HepG2 (cell line): ENCODE results near the gene MYADML2. TPM values are rescaled to one million over a fixed set of nuclear protein-coding genes. Genes with fewer than 3 reads are reported as not detected.

Source experiments
- ATAC-seq: fragments of 200-7000 bp; cut with Tn5 transposase; 3 replicates; pipeline ENCODE4 v1.9.1; 2020; ENCODE audit warnings: mild to moderate bottlenecking, moderate library complexity
- BruUV-seq: library from RNA; stranded (reverse); fragments of 400-500 nt; replicated peaks from 2 replicates; lab custom pipeline; 2021; lab: Mats Ljungman, UMichigan
- CTCF ChIA-PET: fragments of 300-600 bp; formaldehyde crosslinking; extraction: SDS; loops from one replicate; lab custom pipeline; 2021; ENCODE audit warnings: low total read pairs, inconsistent platforms, low intra/inter-chr PET ratio; lab: Yijun Ruan, JAX
- POLR2A ChIA-PET: fragments of 350-600 bp; sonication (Branson Sonifier 250); formaldehyde crosslinking; loops from one replicate; lab custom pipeline; 2020; ENCODE audit warnings: antibody characterized with exemption, inconsistent platforms; lab: Yijun Ruan, JAX
- DNase-seq: peaks from one replicate; pipeline ENCODE4 v3.0.0-alpha.2; 2015; ENCODE audit warnings: low spot score
- FAIRE-seq: peaks from 3 replicates; lab custom pipeline; 2011; peaks lifted over from hg19 to GRCh38; lab: Jason Lieb, UNC
- H2AFZ ChIP-seq: one replicate; pipeline ENCODE4 v1.6.1; 2011; ENCODE audit warnings: low read length, inconsistent platforms
- H3K27ac ChIP-seq: fragments of 300-600 bp; 3 replicates; pipeline ENCODE4 v1.8.0; 2011; ENCODE audit warnings: mixed run types, mild to moderate bottlenecking, mixed read lengths, low read length, inconsistent platforms; ENCODE audit not compliant: insufficient read depth; ENCODE audit errors: extremely low read length
- H3K27me3 ChIP-seq, 2 experiments: fragments of 200-600 bp in 1 of 2; 2 replicates in 1 of 2; 3 replicates in 1 of 2; pipeline versions ENCODE4 v1.6.0 to v1.8.0; 2011; ENCODE audit warnings: low read length in 2 of 2, mild to moderate bottlenecking in 2 of 2, moderate library complexity in 2 of 2, inconsistent platforms in 1 of 2; ENCODE audit not compliant: insufficient read depth in 2 of 2, control insufficient read depth in 1 of 2
- H3K36me3 ChIP-seq, 2 experiments: fragments of 200-600 bp in 1 of 2; replicated peaks in 1 of 2; 2 replicates in 1 of 2; 3 replicates in 1 of 2; pipeline versions ENCODE4 v1.5.1 to v1.8.0; 2011; ENCODE audit warnings: low read length in 2 of 2, inconsistent platforms in 1 of 2; ENCODE audit not compliant: insufficient read depth in 2 of 2, control insufficient read depth in 1 of 2
- H3K4me1 ChIP-seq: 2 replicates; pipeline ENCODE4 v1.5.1; 2012; ENCODE audit warnings: low read length, inconsistent platforms; ENCODE audit not compliant: insufficient read depth
- H3K4me2 ChIP-seq: 2 replicates; pipeline ENCODE4 v1.6.0; 2011; ENCODE audit warnings: low read depth, low read length, inconsistent platforms
- H3K4me3 ChIP-seq, 3 experiments: fragments of 200-600 bp in 1 of 3; sonication (generic), shearing (Covaris generic) in 1 of 3; replicated peaks in 1 of 3; 2 replicates each; pipeline ENCODE4 v1.5.1; 2011 to 2016; ENCODE audit warnings: low read length in 3 of 3, inconsistent platforms in 2 of 3, low read depth in 2 of 3, mild to moderate bottlenecking in 2 of 3, control low read depth in 1 of 3, mixed read lengths in 1 of 3; ENCODE audit not compliant: insufficient read depth in 1 of 3
- H3K79me2 ChIP-seq: one replicate; pipeline ENCODE4 v1.6.1; 2011; ENCODE audit warnings: low read length, inconsistent platforms; ENCODE audit not compliant: insufficient read depth
- H3K9ac ChIP-seq: 2 replicates; pipeline ENCODE4 v1.6.0; 2011; ENCODE audit warnings: mild to moderate bottlenecking, low read depth, low read length, inconsistent platforms; ENCODE audit not compliant: insufficient read depth
- H3K9me3 ChIP-seq: 2 replicates; pipeline ENCODE4 v1.5.1; 2012; ENCODE audit warnings: mild to moderate bottlenecking, low read length
- H4K20me1 ChIP-seq: 2 replicates; pipeline ENCODE4 v1.6.0; 2011; ENCODE audit warnings: inconsistent platforms, mild to moderate bottlenecking, low read length, moderate library complexity; ENCODE audit not compliant: insufficient read depth
- AGO1 ChIP-seq: fragments of 200-400 bp; formaldehyde crosslinking; IDR thresholded peaks from 2 replicates; pipeline ENCODE4 v1.6.1; 2017; ENCODE audit warnings: mild to moderate bottlenecking, low read depth, low read length, moderate library complexity; ENCODE audit not compliant: poor library complexity, severe bottlenecking
- AGO2 ChIP-seq: fragments of 200-400 bp; formaldehyde crosslinking; optimal IDR thresholded peaks from 2 replicates; pipeline ENCODE3; 2017; ENCODE audit warnings: mild to moderate bottlenecking, low read depth, low read length, moderate library complexity
- ARNT2 ChIP-seq: sonication (generic); formaldehyde crosslinking; IDR thresholded peaks from 2 replicates; pipeline ENCODE4 v1.8.0; 2022; ENCODE audit warnings: mild to moderate bottlenecking, low read depth, missing genetic modification reagents, moderate library complexity
- CEBPG ChIP-seq: IDR thresholded peaks from 2 replicates; pipeline ENCODE4 v1.6.1; 2016
- HNRNPH1 ChIP-seq: fragments of 200-400 bp; formaldehyde crosslinking; optimal IDR thresholded peaks from 2 replicates; pipeline ENCODE3; 2017; ENCODE audit warnings: mild to moderate bottlenecking, low read depth, low read length
- HNRNPL ChIP-seq: fragments of 200-400 bp; formaldehyde crosslinking; IDR thresholded peaks from 2 replicates; pipeline ENCODE4 v1.6.1; 2017; ENCODE audit warnings: mild to moderate bottlenecking, low read depth, low read length
- NFIB ChIP-seq: sonication (generic); formaldehyde crosslinking; IDR thresholded peaks from 2 replicates; pipeline ENCODE4 v1.9.0; 2021; ENCODE audit warnings: missing genetic modification reagents, mild to moderate bottlenecking, borderline replicate concordance
- POLR2G ChIP-seq: fragments of 200-400 bp; formaldehyde crosslinking; IDR thresholded peaks from 2 replicates; pipeline ENCODE4 v1.6.1; 2018; ENCODE audit warnings: mild to moderate bottlenecking, low read depth, low read length, moderate library complexity
- THYN1 ChIP-seq: sonication (generic); formaldehyde crosslinking; IDR thresholded peaks from 2 replicates; pipeline ENCODE4 v1.8.1; 2023; ENCODE audit warnings: low read depth, mild to moderate bottlenecking, moderate library complexity, missing genetic modification reagents, borderline replicate concordance
- U2AF1 ChIP-seq: fragments of 200-400 bp; formaldehyde crosslinking; optimal IDR thresholded peaks from 2 replicates; pipeline ENCODE3; 2017; ENCODE audit warnings: mild to moderate bottlenecking, low read depth, low read length
- ZNF3 ChIP-seq: IDR thresholded peaks from 2 replicates; pipeline ENCODE4 v1.7.0; 2017; ENCODE audit warnings: inconsistent platforms
- ZNF367 ChIP-seq: sonication (generic); formaldehyde crosslinking; IDR thresholded peaks from 2 replicates; pipeline ENCODE4 v1.4.0; 2020; ENCODE audit warnings: missing genetic modification reagents, borderline replicate concordance
- ZNF44 ChIP-seq: sonication (generic); formaldehyde crosslinking; IDR thresholded peaks from 2 replicates; pipeline ENCODE4 v1.5.1; 2020; ENCODE audit warnings: mild to moderate bottlenecking, missing genetic modification reagents
- ZNF616 ChIP-seq: sonication (generic); formaldehyde crosslinking; IDR thresholded peaks from 2 replicates; pipeline ENCODE4 v1.5.0; 2020; ENCODE audit warnings: low read depth, mild to moderate bottlenecking, missing genetic modification reagents
- WGBS: methylation state at CpG from one replicate; pipeline ENCODE4 v1.1.6; 2017; ENCODE audit warnings: low lambda C conversion rate; 5-methylcytosine and 5-hydroxymethylcytosine counted together
- in situ Hi-C: cut with HindIII; loops from 2 replicates; pipeline ENCODE4 v1.10.0; 2017; ENCODE audit warnings: low pct_unique_long_range_greater_than_20kb; ENCODE audit not compliant: extremely low pct_ligation_motif_present
- intact Hi-C: fragments of 100-400 bp; cut with micrococcal nuclease; formaldehyde crosslinking; loops from one replicate; pipeline ENCODE4 v1.10.0; 2022; ENCODE audit not compliant: unreplicated experiment
- polyA plus RNA-seq, 8 experiments: library from polyadenylated mRNA; depleted of rRNA in 3 of 8; stranded (reverse) in 7 of 8; unstranded in 1 of 8; fragments of >200 nt; fragmentation: Illumina TruSeq in 4 of 8; extraction: Trizol in 4 of 8; gene quantifications; 2 replicates each; pipeline versions ENCODE4 v1.2.1 to v1.2.3, GENCODE V29; 2011 to 2016; ENCODE audit warnings: low read depth in 4 of 8, missing spikeins in 1 of 8, mixed read lengths in 1 of 8; ENCODE audit not compliant: insufficient read depth in 1 of 8
- total RNA-seq, 5 experiments: library from RNA; depleted of rRNA; stranded (reverse); fragments of >200 nt; fragmentation: Illumina TruSeq; extraction: Trizol; gene quantifications; 2 replicates each; pipeline ENCODE4 v1.2.3, GENCODE V29; 2016; ENCODE audit warnings: low read depth in 1 of 5
- TF ChIP-seq, protein P1 (sequence below): sonication (generic); formaldehyde crosslinking; IDR thresholded peaks from 2 replicates; pipeline ENCODE4 v1.5.1; 2020; ENCODE audit warnings: mild to moderate bottlenecking, missing genetic modification reagents, moderate library complexity
- TF ChIP-seq, protein P2 (sequence below): sonication (generic); formaldehyde crosslinking; IDR thresholded peaks from 2 replicates; pipeline ENCODE4 v1.5.0; 2020; ENCODE audit warnings: mild to moderate bottlenecking, missing genetic modification reagents

Gene MYADML2
- total and polyA plus RNA-seq, 2 of the 13 experiments (the other 11 are each of a cell fraction or from before 2014, with no cell fraction given) = not detected

DNA sequence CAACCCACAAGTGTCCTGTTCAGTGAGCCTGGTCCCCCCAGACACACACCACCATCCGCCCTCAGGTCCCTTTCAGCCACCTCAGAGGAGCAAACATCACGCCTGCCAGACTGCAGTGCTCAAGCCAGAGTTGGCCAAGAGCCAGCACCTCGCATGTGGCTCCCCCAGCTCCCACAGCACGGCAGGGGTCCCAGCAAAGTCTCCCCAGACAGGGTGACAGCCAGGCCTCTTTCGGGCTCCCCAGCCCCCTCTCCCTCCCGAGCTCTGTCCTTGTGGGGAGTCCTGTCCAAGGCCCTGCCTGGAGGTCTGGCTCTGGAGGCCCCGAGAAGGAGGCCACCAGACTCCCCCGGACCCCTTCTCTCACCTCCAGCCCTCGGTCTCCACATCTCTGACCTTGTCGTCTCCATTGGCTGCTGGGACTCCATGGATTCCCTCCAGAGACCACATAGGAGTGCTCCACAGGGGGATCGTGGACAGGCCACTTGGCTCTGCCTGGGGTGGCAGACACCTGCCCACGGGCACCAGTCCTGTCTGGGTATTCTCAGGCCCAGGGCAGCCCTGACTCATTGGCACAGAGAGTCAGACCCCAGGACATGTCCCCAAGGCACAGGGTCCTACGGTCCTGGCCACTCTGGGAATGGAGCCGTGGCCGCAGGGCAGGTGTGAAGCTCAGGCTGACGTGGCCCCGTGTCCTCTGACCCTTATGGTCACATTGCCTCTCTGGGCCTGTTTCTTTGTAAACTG lies 1.8 kb upstream of the MYADML2 start:
- ATAC-seq (peak; percentile 19), DNase-seq (no peak), FAIRE-seq (no peak)
- peaks cover 0 to 3% of the 10 kb centered on the region in 2 experiments; a peak in 3 of 5 replicates for H3K36me3 ChIP-seq
- H2AFZ ChIP-seq = no peak overlapping the region
- no peaks in the 10 kb centered on the region for H3K27me3 ChIP-seq
- no peaks in the 10 kb centered on the region for H3K9me3 ChIP-seq
- H3K4me3 ChIP-seq = no peak overlapping the region
- no peak overlapping the region for H3K27ac ChIP-seq
- WGBS = 70% methylated on average over 12 of the region's 17 CpGs
- H3K4me2 ChIP-seq = no peak overlapping the region
- CTCF ChIA-PET = no interaction called here
- POLR2A ChIA-PET = interaction anchor here (0.8 to 9.7 kb wide), 9 partner anchors 9 to 51 kb away, joined by 3 to 136 read pairs (median 3); partner anchors contain the start of gene PYCR1
- peaks cover 46% of the 10 kb centered on the region for H3K4me1 ChIP-seq
- no TSS peak for BruUV-seq
- no peaks in the 10 kb centered on the region for H3K79me2 ChIP-seq
- intact Hi-C loops = no loop called here
- in situ Hi-C loops = no loop called here
- H4K20me1 ChIP-seq = peaks cover 3% of the 10 kb centered on the region; the same call in 1 of the 2 replicates
- no peak overlapping the region for H3K9ac ChIP-seq
- TF ChIP-seq, protein P1, sequence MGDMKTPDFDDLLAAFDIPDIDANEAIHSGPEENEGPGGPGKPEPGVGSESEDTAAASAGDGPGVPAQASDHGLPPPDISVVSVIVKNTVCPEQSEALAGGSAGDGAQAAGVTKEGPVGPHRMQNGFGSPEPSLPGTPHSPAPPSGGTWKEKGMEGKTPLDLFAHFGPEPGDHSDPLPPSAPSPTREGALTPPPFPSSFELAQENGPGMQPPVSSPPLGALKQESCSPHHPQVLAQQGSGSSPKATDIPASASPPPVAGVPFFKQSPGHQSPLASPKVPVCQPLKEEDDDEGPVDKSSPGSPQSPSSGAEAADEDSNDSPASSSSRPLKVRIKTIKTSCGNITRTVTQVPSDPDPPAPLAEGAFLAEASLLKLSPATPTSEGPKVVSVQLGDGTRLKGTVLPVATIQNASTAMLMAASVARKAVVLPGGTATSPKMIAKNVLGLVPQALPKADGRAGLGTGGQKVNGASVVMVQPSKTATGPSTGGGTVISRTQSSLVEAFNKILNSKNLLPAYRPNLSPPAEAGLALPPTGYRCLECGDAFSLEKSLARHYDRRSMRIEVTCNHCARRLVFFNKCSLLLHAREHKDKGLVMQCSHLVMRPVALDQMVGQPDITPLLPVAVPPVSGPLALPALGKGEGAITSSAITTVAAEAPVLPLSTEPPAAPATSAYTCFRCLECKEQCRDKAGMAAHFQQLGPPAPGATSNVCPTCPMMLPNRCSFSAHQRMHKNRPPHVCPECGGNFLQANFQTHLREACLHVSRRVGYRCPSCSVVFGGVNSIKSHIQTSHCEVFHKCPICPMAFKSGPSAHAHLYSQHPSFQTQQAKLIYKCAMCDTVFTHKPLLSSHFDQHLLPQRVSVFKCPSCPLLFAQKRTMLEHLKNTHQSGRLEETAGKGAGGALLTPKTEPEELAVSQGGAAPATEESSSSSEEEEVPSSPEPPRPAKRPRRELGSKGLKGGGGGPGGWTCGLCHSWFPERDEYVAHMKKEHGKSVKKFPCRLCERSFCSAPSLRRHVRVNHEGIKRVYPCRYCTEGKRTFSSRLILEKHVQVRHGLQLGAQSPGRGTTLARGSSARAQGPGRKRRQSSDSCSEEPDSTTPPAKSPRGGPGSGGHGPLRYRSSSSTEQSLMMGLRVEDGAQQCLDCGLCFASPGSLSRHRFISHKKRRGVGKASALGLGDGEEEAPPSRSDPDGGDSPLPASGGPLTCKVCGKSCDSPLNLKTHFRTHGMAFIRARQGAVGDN (CRISPR knock-in tag) = peak; percentile 24
- TF ChIP-seq ZNF3 (CRISPR knock-in tag) = no peak
- no peak for TF ChIP-seq NFIB (CRISPR knock-in tag)
- no peak for TF ChIP-seq THYN1 (CRISPR knock-in tag)
- no peak for TF ChIP-seq ZNF367 (CRISPR knock-in tag)
- TF ChIP-seq, protein P2, sequence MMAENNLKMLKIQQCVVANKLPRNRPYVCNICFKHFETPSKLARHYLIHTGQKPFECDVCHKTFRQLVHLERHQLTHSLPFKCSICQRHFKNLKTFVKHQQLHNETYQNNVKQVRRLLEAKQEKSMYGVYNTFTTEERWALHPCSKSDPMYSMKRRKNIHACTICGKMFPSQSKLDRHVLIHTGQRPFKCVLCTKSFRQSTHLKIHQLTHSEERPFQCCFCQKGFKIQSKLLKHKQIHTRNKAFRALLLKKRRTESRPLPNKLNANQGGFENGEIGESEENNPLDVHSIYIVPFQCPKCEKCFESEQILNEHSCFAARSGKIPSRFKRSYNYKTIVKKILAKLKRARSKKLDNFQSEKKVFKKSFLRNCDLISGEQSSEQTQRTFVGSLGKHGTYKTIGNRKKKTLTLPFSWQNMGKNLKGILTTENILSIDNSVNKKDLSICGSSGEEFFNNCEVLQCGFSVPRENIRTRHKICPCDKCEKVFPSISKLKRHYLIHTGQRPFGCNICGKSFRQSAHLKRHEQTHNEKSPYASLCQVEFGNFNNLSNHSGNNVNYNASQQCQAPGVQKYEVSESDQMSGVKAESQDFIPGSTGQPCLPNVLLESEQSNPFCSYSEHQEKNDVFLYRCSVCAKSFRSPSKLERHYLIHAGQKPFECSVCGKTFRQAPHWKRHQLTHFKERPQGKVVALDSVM (CRISPR knock-in tag) = peak; percentile 38; the same call in 1 of the 2 replicates
- TF ChIP-seq ARNT2 (CRISPR knock-in tag) = no peak
- peak; percentile 95 for TF ChIP-seq AGO2
- TF ChIP-seq ZNF616 = no peak
- no peak for TF ChIP-seq ZNF44 (CRISPR knock-in tag)
- TF ChIP-seq AGO1 = peak; percentile 72
- TF ChIP-seq U2AF1 = no peak
- TF ChIP-seq HNRNPH1 = peak; percentile 51
- 0 out of 2 replicates have a peak, but pooled peaks have one; percentile 56 for TF ChIP-seq HNRNPL
- peak; percentile 66 for TF ChIP-seq POLR2G
- TF ChIP-seq CEBPG (CRISPR knock-in tag) = no peak
